IPS-NIHi7 (cell line): ENCODE results near the gene AHCYL2.
"Not testable (repeated sequence)": the region's sequence is repeated elsewhere in the genome, so short reads cannot be mapped to it uniquely, and the experiment has no call there.

ENCODE experiments used
- DNase-seq: peaks from one replicate; pipeline ENCODE4 v3.0.0; 2012; ENCODE audit warnings: mixed read lengths; ENCODE audit errors: extremely low spot score

The AHCYL2 gene

DNA sequence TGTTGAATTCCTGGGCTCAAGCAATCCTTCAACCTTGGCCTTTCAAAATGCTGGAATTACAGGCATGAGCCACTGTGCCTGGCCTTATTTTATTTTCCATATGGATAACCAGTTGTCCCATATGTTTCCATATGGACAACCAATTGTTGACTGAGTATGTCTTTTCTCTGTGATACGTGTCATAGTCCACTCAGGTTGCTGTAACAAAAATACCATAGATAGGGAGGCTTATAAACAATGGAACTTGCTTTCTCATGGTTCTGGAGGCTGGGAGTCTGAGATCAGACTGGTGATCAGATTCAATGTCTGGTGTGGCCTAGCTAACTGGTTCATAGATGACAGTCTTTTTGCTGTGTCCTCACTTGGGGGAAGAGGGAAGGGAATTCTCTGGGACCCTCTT lies 19.4 kb downstream of the AHCYL2 start:
- no peak for DNase-seq

DNA sequence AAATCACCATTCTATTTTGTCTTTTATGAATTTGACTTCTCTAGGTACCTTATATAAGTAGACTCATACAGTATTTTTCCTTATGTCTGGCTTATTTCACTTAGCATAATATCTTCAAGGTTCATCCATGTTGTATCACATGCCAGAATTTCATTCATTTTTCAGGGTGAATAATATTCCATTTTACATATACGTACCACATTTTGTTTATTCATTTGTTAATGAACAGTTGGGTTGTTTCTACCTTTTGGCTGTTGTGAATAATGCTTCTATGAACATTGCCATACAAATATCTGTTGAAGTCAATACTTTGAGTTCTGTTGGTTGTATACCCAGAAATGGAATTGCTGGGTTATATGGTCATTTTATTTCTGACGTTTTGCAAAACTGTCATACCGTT lies 20.7 kb downstream of the AHCYL2 start:
- no peak for DNase-seq

- DNase-seq = no peak
Measured at GRCh38 chr7:129247087-129247486, 22.3 kb downstream of the AHCYL2 start.

- no peak for DNase-seq
Measured at GRCh38 chr7:129252128-129252527, 27.3 kb downstream of the AHCYL2 start.

DNA sequence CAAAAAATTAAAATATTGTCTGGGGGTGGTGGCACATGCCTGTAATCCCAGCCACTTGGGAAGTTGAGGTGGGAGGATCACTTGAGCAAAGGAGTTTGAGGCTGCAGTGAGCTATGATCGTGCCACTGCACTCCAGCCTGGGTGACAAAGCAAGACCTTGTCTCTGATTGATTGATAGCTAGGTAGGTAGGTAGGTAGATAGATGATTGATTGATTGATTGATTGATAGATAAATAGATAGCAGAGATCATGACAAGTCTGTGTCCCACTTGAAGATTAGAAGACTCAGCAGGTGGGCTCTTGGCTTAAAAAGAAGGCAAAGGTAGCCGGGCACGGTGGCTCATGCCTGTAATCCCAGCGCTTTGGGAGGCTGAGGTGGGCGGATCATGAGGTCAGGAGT lies 27.8 kb downstream of the AHCYL2 start:
- DNase-seq = not testable (repeated sequence)

DNA sequence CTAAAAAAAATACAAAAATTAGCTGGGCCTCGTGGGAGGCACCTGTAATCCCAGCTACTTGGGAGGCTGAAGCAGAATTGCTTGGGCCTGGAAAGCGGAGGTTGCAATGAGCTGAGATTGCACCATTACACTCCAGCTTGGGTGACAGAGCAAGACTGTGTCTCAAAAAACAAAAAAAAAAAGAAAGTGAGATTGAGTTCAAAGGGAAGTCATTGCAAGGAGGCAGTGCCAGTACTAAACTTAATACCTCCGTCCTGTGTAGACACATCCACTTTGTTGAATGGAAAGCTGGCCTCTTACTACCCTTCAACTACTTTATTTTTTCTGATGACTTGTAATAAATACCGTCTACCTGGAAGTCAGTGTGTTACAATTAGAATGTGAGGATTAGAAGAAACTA lies 31.0 kb downstream of the AHCYL2 start:
- no peak for DNase-seq

GRCh38 chr7:129256221-129256620 lies 31.4 kb downstream of the AHCYL2 start:
- no peak for DNase-seq

- no peak for DNase-seq
Measured at GRCh38 chr7:129257168-129257567, 32.3 kb downstream of the AHCYL2 start.

GRCh38 chr7:129258649-129259389 lies 34.0 kb downstream of the AHCYL2 start:
- peak; percentile 76 for DNase-seq

- DNase-seq = no peak
Measured at GRCh38 chr7:129262324-129262723, 37.5 kb downstream of the AHCYL2 start.

DNA sequence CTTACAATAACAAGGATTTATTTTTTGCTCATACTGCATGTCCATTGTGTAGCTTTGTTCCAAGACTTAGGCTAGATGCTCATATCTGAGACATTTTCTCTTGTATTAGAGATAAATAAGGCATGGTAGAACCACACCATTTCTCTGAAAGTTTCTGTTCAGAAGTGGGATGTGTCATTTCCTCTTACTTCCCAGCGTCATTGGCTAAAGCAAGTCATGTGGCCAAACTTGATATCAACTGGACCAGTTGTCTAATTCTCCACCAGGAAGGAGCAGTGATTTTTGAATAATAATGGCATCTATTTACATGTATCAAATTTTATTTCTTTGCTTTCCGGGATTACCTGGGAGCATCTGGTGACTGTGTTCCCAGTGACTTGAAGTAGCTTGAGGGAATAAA lies 38.3 kb downstream of the AHCYL2 start:
- no peak for DNase-seq

GRCh38 chr7:129264534-129264933 lies 39.7 kb downstream of the AHCYL2 start:
- no peak for DNase-seq

- no peak for DNase-seq
Measured at GRCh38 chr7:129265328-129265727, 40.5 kb downstream of the AHCYL2 start.

DNA sequence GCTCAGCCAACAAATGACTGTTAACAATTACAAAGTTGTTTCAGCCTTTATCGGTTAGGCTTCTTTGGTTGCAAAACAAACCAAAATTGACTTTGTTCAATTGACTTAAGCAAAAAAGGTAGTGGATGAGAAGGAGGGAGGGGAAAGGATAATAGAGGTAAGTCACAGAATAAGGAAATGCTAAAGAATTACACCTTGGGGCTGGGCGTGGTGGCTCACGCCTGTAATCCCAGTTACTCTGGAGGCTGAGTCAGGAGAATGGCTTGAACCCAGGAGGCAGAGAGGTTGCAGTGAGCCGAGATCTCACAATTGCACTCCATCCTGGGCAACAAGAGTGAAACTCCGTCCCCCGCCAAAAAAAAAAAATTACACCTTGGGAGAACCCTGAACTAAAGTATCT lies 41.4 kb downstream of the AHCYL2 start:
- no peak for DNase-seq

DNA sequence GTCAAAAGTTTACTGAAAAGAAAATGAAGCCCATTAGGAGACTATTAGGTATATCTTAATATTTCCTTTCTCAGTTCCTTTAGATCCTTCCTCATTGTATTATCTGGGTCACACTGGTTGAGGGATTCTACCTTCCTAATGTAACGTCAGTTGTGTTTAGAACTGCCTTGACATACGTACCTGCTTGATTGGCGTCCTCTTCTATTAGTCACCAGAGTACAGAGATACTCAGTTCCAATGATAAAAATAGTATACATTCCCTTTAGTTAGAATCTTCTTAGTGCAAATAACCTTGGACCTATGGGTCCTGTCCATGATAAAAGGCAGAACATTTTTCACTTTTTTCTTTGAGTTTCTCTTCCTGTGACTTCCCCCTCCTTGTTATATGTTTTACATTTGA lies 45.2 kb downstream of the AHCYL2 start:
- DNase-seq = no peak

DNA sequence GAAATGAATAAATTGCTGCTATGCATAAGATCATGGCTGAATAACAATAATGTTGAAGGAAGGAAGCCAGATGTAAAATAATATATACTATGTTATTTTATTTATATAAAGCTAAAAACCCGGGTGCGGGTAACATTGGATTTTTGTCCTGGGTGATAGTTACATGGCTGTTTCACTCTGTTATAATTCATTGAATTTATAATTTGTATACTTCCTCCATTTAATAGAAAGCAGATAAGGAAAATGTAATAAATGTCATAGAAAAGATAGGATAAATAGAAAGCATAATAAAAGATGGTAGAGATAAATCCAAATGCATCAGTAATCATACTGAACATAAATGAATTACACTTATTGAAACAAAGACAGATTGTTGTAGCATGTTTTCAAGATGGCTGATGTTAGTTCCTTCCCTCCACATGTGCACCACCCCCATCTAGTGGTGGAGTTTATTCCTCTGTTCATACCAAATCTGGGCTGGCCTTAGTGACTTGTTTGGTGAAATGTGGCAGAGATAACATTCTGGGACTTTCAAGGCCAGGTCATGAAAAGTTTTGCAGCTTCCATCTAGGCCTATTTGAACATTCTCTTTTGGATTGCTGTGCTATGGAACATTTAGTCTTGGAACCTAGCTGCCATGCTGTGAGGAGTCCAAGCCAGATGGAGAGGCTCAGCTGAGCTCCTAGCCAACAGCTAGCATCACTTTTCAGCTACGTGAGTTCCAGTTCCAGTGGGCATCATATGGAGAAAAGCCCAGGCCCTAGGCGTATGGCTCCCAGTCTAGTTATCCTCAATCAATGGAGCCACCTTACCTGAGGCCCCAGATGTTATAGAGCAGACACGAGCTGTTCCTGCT lies 46.9 kb downstream of the AHCYL2 start:
- DNase-seq = peak; percentile 68

DNA sequence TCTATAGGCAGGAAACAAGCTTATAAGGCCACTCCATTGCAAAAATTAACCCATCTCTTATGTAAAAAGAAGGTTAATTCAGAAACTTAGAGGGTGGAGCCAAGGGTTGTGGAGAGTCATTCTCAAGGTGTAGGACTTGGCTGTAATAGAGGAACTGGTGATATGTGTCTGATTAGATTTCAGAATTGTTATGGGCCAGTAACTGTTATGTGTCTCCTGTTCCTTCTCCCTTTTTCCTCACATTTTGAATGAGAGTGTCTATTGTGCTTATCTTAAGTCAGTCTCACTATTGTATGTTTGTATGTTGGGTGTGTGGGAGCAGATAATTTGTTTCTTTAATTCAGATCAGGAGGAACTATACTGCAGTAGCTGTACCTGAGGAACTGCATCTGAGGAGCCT lies 49.1 kb downstream of the AHCYL2 start:
- DNase-seq = no peak

GRCh38 chr7:129277629-129278028 lies 52.8 kb downstream of the AHCYL2 start:
- DNase-seq = no peak

DNA sequence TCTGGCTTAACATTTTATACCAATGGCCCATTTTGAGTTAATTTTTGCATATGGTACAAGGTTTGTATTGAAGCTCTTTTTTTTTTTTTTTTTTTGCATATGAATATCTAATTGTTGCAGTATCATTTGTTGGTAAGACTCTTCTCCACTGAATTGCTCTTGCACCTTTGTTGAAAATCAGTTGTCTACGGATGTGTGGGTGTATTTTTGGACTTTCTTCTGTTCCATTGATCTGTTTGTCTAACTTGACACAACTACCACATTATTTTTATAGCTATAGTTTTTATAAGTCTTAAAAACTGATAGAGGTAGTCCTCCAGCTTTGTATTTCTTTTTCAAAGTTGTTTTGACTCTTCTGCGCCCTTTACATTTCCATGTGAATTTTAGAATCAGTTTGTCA lies 53.9 kb downstream of the AHCYL2 start:
- DNase-seq = no peak

DNA sequence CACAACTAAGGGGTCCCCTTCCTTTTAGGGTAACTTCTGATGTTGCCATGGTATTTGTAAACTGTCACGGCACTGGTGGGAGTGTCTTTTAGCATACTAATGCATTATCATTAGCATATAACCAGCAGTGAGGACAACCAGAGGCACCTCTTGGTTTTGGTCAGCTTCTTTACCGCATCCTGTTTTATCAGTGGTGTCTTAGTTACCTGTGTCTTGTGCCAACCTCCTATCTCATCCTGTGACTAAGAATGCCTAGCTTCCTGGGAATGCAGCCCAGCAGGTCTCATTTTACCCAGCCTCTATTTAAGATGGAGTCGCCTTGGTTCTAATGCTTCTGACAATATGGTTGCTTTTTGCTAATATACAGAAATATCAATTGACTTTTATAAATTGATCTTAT lies 54.9 kb downstream of the AHCYL2 start:
- no peak for DNase-seq

DNA sequence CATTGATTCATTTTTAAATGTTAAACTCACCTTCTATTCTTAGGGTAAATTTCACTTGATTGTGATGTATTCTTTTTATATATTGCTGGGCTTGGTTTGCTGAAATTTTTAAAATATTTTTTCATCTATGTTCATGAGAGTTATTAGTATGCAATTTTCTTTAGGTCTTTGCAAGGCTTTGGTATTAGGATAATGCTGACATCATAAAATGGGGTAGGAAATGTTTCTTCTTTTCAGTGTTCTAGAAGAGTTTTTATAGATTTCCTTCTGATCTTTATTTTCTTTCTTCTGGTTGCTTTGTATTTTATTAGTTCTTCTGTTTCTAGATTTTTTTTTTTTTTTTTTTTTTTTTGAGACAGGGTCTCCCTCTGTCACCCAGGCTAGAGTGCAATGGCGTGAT lies 56.3 kb downstream of the AHCYL2 start:
- DNase-seq = no peak

GRCh38 chr7:129282865-129283264 lies 58.0 kb downstream of the AHCYL2 start:
- DNase-seq = peak; percentile 17

DNA sequence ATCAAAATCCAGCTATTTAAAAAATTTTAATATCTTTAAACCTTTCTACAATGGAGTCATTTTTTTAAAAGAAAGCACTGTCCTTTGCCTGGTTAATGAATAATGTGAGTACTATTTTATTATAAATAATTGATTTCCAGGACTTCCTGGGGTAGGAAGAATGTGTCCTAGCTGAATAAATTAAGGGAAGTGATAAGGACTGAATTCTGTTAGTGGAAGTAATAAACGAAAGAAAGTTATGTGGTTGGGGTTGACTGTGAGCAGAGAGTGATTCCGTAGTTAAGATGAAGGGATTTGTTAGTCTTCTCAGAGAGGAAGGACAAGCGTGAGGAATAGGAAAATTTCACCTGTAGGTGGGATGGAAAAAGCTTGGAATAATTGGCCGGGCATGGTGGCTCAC lies 59.1 kb downstream of the AHCYL2 start:
- DNase-seq = no peak
